HCT116 (cell line): Measurements from ENCODE around the gene ZNF322. TPM values are rescaled to one million over a fixed set of nuclear protein-coding genes. Genes with fewer than 3 reads are reported as not detected.

Experiments used
- ATAC-seq: fragments of 200-7000 bp; cut with Tn5 transposase; 2 replicates; pipeline ENCODE4 v1.9.1; 2020; ENCODE audit warnings: mild to moderate bottlenecking, moderate library complexity
- BruUV-seq: library from RNA; stranded (reverse); fragments of 400-500 nt; replicated peaks from 2 replicates; lab custom pipeline; 2021; lab: Mats Ljungman, UMichigan
- CTCF ChIA-PET: fragments of 300-600 bp; sonication (Branson Sonifier 250); formaldehyde crosslinking; loops from one replicate; lab custom pipeline; 2021; ENCODE audit warnings: antibody characterized with exemption; lab: Charles Lee
- POLR2A ChIA-PET: fragments of 300-600, 350-600 bp; sonication (Branson Sonifier 250); formaldehyde crosslinking; loops from one replicate; lab custom pipeline; 2021; ENCODE audit warnings: antibody characterized with exemption; lab: Charles Lee
- RAD21 ChIA-PET, 2 experiments: fragments of 300-600 bp; sonication (Branson Sonifier 250); formaldehyde crosslinking; loops; one replicate each; lab custom pipeline; 2023; ENCODE audit warnings: low total read pairs in 2 of 2; ENCODE audit not compliant: uncharacterized antibody in 2 of 2, unreplicated experiment in 2 of 2, low non-redundant PET in 1 of 2; lab: Charles Lee
- DNase-seq: peaks from one replicate; pipeline ENCODE4 v3.0.0-alpha.2; 2010; ENCODE audit warnings: low read depth, low spot score
- H2AFZ ChIP-seq: fragments of 200-600 bp; shearing (Covaris generic), sonication (generic); 2 replicates; pipeline ENCODE4 v1.6.1; 2017; ENCODE audit warnings: low read depth, mixed run types, mixed read lengths, antibody characterized with exemption, low read length; ENCODE audit not compliant: poor library complexity, severe bottlenecking
- H3K27ac ChIP-seq: 2 replicates; pipeline ENCODE4 v1.5.1; 2012; ENCODE audit warnings: low read depth, low read length
- H3K27me3 ChIP-seq: fragments of 200-600 bp; sonication (generic); 2 replicates; pipeline ENCODE4 v1.6.1; 2016; ENCODE audit warnings: mixed run types, low read length, mixed read lengths; ENCODE audit not compliant: insufficient read depth
- H3K36me3 ChIP-seq, 2 experiments: fragments of 200-500 bp in 1 of 2; fragments of 200-600 bp in 1 of 2; sonication (Bioruptor generic) in 1 of 2; sonication (generic) in 1 of 2; 2 replicates each; pipeline versions ENCODE4 v1.5.1 to v1.6.1; 2014 to 2016; ENCODE audit warnings: low read length in 2 of 2, inconsistent platforms in 1 of 2, mixed read lengths in 1 of 2, mixed run types in 1 of 2; ENCODE audit not compliant: insufficient read depth in 2 of 2, control insufficient read depth in 1 of 2
- H3K4me1 ChIP-seq, 2 experiments: fragments of 200-600 bp in 1 of 2; sonication (generic) in 1 of 2; 2 replicates each; pipeline versions ENCODE4 v1.5.1 to v1.6.1; 2012 to 2017; ENCODE audit warnings: low read length in 2 of 2, inconsistent platforms in 1 of 2, mild to moderate bottlenecking in 1 of 2, mixed read lengths in 1 of 2, mixed run types in 1 of 2, moderate library complexity in 1 of 2; ENCODE audit not compliant: insufficient read depth in 2 of 2, control insufficient read depth in 1 of 2
- H3K4me2 ChIP-seq: fragments of 200-600 bp; sonication (generic); 2 replicates; pipeline ENCODE4 v1.6.1; 2017; ENCODE audit warnings: mixed run types, low read length, mixed read lengths
- H3K4me3 ChIP-seq, 2 experiments: fragments of 200-600 bp in 1 of 2; sonication (generic) in 1 of 2; replicated peaks in 1 of 2; 2 replicates each; pipeline ENCODE4 v1.5.1; 2011 to 2016; ENCODE audit warnings: low read length in 2 of 2, control low read depth in 1 of 2, low read depth in 1 of 2, mild to moderate bottlenecking in 1 of 2, mixed read lengths in 1 of 2, mixed run types in 1 of 2
- H3K79me2 ChIP-seq: fragments of 200-600 bp; sonication (generic); 2 replicates; pipeline ENCODE4 v1.6.1; 2017; ENCODE audit warnings: mild to moderate bottlenecking, mixed run types, low read length, moderate library complexity, mixed read lengths; ENCODE audit not compliant: insufficient read depth
- H3K9ac ChIP-seq: fragments of 200-600 bp; sonication (generic); 2 replicates; pipeline ENCODE4 v1.6.1; 2016; ENCODE audit warnings: low read length, mixed read lengths
- H3K9me2 ChIP-seq: fragments of 200-600 bp; sonication (generic), shearing (Covaris generic); 2 replicates; pipeline ENCODE4 v1.6.1; 2017; ENCODE audit warnings: mixed run types, mild to moderate bottlenecking, moderate library complexity; ENCODE audit not compliant: insufficient read depth
- H3K9me3 ChIP-seq, 2 experiments: fragments of 200-500 bp in 1 of 2; fragments of 200-600 bp in 1 of 2; sonication (Bioruptor generic) in 1 of 2; sonication (generic) in 1 of 2; 2 replicates each; pipeline ENCODE4 v1.6.1; 2014 to 2017; ENCODE audit warnings: low read length in 2 of 2, mixed read lengths in 2 of 2, inconsistent platforms in 1 of 2, low read depth in 1 of 2, mild to moderate bottlenecking in 1 of 2, mixed run types in 1 of 2, moderate library complexity in 1 of 2; ENCODE audit not compliant: control insufficient read depth in 1 of 2, insufficient read depth in 1 of 2
- H4K20me1 ChIP-seq: fragments of 200-600 bp; sonication (generic), shearing (Covaris generic); 2 replicates; pipeline ENCODE4 v1.6.1; 2017; ENCODE audit warnings: mixed run types, mild to moderate bottlenecking, moderate library complexity; ENCODE audit not compliant: insufficient read depth
- CTCF ChIP-seq, 3 experiments: fragments of 200-600 bp in 1 of 3; sonication (generic) in 1 of 3; IDR thresholded peaks in 2 of 3; conservative IDR thresholded peaks in 1 of 3; 2 replicates each; pipeline ENCODE4 v1.5.1; 2012 to 2017; ENCODE audit warnings: low read depth in 2 of 3, low read length in 2 of 3, antibody characterized with exemption in 1 of 3, borderline replicate concordance in 1 of 3, control low read depth in 1 of 3, mild to moderate bottlenecking in 1 of 3, mixed read lengths in 1 of 3, mixed run types in 1 of 3, moderate library complexity in 1 of 3; ENCODE audit not compliant: insufficient read depth in 1 of 3
- EGR1 ChIP-seq: IDR thresholded peaks from 2 replicates; pipeline ENCODE4 v1.6.1; 2012; ENCODE audit warnings: low read depth
- ELF1 ChIP-seq: IDR thresholded peaks from 2 replicates; pipeline ENCODE4 v1.6.1; 2012; ENCODE audit warnings: low read depth, borderline replicate concordance
- JUND ChIP-seq: IDR thresholded peaks from 2 replicates; pipeline ENCODE4 v1.6.1; 2012
- MAX ChIP-seq: IDR thresholded peaks from 2 replicates; pipeline ENCODE4 v1.6.1; 2012
- POLR2A ChIP-seq: IDR thresholded peaks from 2 replicates; pipeline ENCODE4 v1.7.0; 2011; ENCODE audit warnings: borderline replicate concordance; ENCODE audit not compliant: insufficient read depth, insufficient read length; ENCODE audit errors: extremely low read depth
- POLR2AphosphoS5 ChIP-seq: IDR thresholded peaks from 2 replicates; pipeline ENCODE4 v1.6.1; 2011; ENCODE audit warnings: mild to moderate bottlenecking, low read depth, low read length, moderate library complexity
- RAD21 ChIP-seq: IDR thresholded peaks from 2 replicates; pipeline ENCODE4 v1.6.1; 2012; ENCODE audit warnings: low read depth, mild to moderate bottlenecking
- SP1 ChIP-seq: IDR thresholded peaks from 2 replicates; pipeline ENCODE4 v1.6.1; 2012; ENCODE audit warnings: low read depth
- ZBTB33 ChIP-seq: IDR thresholded peaks from 2 replicates; pipeline ENCODE4 v1.6.1; 2011; ENCODE audit warnings: mild to moderate bottlenecking, low read length, moderate library complexity; ENCODE audit not compliant: insufficient replicate concordance; ENCODE audit errors: extremely low read depth
- ZNF274 ChIP-seq: fragments of 200-500 bp; sonication (Bioruptor generic); IDR thresholded peaks from 2 replicates; pipeline ENCODE4 v1.6.1; 2014; ENCODE audit warnings: mild to moderate bottlenecking, low read depth, low read length, inconsistent platforms
- intact Hi-C: fragments of 100-400 bp; cut with micrococcal nuclease; formaldehyde crosslinking; loops from 2 replicates; pipeline ENCODE4 v1.10.0; 2022
- total RNA-seq: library from RNA; stranded (reverse); gene quantifications from one replicate; pipeline ENCODE4 v1.2.1, GENCODE V29; 2021; ENCODE audit not compliant: unreplicated experiment

Gene ZNF322
- total RNA-seq, 1 experiment from 2014 or later: 22.9 TPM

GRCh38 chr6:26600759-26601158 lies 58.8 kb downstream of the ZNF322 start:
- Histone ChIP-seq H3K4me2 (no peak overlapping the region), H3K4me1 (peaks cover 6 to 13% of the 10 kb centered on the region in 2 experiments; a peak in 3 of 4 replicates), H3K79me2 (peaks cover 22% of the 10 kb centered on the region), H3K9me2 (no peaks in the 10 kb centered on the region), H2AFZ (no peak overlapping the region)
- RAD21 ChIA-PET: no interaction called here
- BruUV-seq: no TSS peak
- no peak for TF ChIP-seq JUND
- no peak for TF ChIP-seq EGR1
- no peak for TF ChIP-seq POLR2A
- TF ChIP-seq SP1: no peak
- no peak for TF ChIP-seq RAD21
- no peak for TF ChIP-seq POLR2AphosphoS5
- TF ChIP-seq ELF1: no peak
- TF ChIP-seq MAX: no peak
- TF ChIP-seq, all 23 proteins: peak for 0
- ATAC-seq (no peak), DNase-seq (no peak)
- H3K27ac ChIP-seq: no peak overlapping the region
- intact Hi-C loops: no loop called here
- no peaks in the 10 kb centered on the region for H3K27me3 ChIP-seq
- POLR2A ChIA-PET: interaction anchor here (1.3 kb wide), 1 partner anchor 9 kb away, joined by 3 read pairs; no protein-coding TSS in a partner anchor
- no peaks in the 10 kb centered on the region for H4K20me1 ChIP-seq
- H3K4me3 ChIP-seq: no peak overlapping the region
- peaks cover 2 to 16% of the 10 kb centered on the region in 2 experiments; a peak in 1 of 4 replicates for H3K36me3 ChIP-seq
- H3K9ac ChIP-seq: no peak overlapping the region
- CTCF ChIA-PET: no interaction called here
- H3K9me3 ChIP-seq: no peaks in the 10 kb centered on the region

DNA sequence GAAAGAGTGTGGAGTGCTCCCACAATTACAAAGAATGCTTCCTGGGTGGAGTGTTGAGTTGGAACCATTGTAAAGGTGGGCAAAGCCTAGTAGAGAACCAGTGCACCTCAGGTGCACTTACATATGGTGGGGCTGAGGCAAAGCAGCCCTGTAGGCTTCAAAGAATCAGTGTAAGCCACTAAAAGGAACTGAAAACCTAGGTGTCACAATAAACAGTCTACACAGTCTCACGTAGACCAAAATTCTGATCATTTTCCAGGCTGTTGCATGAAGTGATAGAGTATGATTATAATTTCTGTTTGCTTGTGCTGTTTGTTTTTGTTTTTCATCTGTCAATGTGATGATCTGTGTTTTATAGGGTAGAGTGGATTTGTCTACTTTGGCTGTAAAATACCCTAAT lies 60.0 kb downstream of the ZNF322 start:
- no peak for ATAC-seq
- H3K36me3 ChIP-seq: peaks cover 2 to 16% of the 10 kb centered on the region in 2 experiments; a peak in 1 of 4 replicates
- no peaks in the 10 kb centered on the region for H3K9me2 ChIP-seq
- no peak overlapping the region for H3K4me2 ChIP-seq
- H4K20me1 ChIP-seq: no peaks in the 10 kb centered on the region
- no peak overlapping the region for H3K9ac ChIP-seq
- CTCF ChIA-PET: no interaction called here
- peaks cover 22% of the 10 kb centered on the region for H3K79me2 ChIP-seq
- H3K4me1 ChIP-seq: peaks cover 14 to 25% of the 10 kb centered on the region in 2 experiments
- H3K27me3 ChIP-seq: no peaks in the 10 kb centered on the region
- RAD21 ChIA-PET: no interaction called here
- no peak overlapping the region for H3K4me3 ChIP-seq
- POLR2A ChIA-PET: no interaction called here
- TF ChIP-seq CTCF (IDR thresholded peaks at IDR 0.05 in 2 of 3, conservative IDR thresholded peaks at IDR 0.05 in 1 of 3; ENCODE audit: borderline replicate concordance in 1 of 3, insufficient read depth in 1 of 3, low read depth in 2 of 3, low read length in 2 of 3) (no peak), SP1 (no peak), POLR2AphosphoS5 (peak; percentile 32; the same call in 1 of the 2 replicates), ZNF274 (no peak), ZBTB33 (no peak), EGR1 (no peak)
- TF ChIP-seq, all 23 proteins: peak for 1
- no peak for DNase-seq
- H2AFZ ChIP-seq: no peak overlapping the region
- no peak overlapping the region for H3K27ac ChIP-seq
- BruUV-seq: no TSS peak
- no peaks in the 10 kb centered on the region for H3K9me3 ChIP-seq
- intact Hi-C loops: loop anchor here (5.0 kb wide), 1 partner anchor 533 kb away; a partner anchor contains a TSS
